ENCODE data around the gene BCL2L2. TPM values are rescaled to one million over a fixed set of nuclear protein-coding genes. Genes with fewer than 3 reads are reported as not detected.

BCL2L2 gene
- total and polyA plus RNA-seq, 9 of the 15 experiments (the other 6 are each of a cell fraction or from before 2014, with no cell fraction given), result 2.6 to 32.5 (median 14.7) TPM

GRCh38 chr14:23319746-23320583 lies 13.3 kb downstream of the BCL2L2 start (continued):
- peak; percentile 6; the same call in 1 of the 2 replicates for TF ChIP-seq CEBPG (CRISPR knock-in tag; IDR thresholded peaks at IDR 0.05)
- TF ChIP-seq CEBPG (tag; conservative IDR thresholded peaks at IDR 0.05 in 1 of 2, IDR thresholded peaks at IDR 0.05 in 1 of 2), result no peak

DNA sequence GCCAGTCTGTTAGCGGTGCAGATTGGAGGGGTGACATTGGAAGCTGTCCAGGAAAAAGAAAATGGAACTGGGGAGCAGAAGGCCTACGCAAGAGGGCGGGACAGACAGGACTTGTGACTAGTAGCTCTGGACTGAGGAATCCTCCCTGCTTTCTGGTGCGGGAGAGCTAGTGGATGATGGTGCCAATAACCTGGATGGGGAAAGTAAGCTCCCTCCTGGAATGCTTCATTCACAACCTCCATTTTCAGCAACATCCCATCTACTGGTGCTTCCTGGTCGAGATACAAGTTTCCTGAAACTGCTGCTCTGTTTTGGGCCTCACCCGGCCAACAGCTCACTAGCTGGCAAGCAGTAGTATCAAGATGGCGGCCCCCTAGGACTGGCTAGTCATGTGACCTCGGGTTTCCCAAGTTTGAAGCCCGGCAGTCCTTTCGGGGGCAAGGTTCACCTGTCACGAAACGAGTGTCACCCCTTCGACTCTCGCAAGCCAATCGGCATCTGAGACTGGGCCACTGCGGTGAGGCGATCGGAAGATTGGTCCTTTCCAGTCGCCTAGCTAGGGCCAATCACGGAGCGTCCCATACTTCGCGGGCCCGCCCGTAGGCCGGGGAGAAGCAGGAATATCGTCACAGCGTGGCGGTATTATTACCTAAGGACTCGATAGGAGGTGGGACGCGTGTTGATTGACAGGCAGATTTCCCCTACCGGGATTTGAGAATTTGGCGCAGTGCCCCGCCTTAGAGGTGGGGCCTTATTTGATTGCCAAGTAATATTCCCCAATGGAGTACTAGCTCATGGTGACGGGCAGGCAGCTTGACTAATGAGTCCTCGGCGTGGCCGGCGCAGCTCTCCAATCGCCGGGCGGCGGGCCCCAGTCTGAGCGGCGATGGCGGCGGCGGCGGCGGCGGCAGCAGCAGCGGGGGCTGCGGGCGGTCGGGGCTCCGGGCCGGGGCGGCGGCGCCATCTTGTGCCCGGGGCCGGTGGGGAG lies 14.2 kb downstream of the BCL2L2 start, which contains the start of gene PABPN1:
TSS of gene PABPN1 (plus strand) at position 874 of the 988 bp plus-strand sequence. CDS start at position 887, 13 bp downstream.
- Histone ChIP-seq H2AFZ (ENCODE audit: low read depth, low read length) (peak within 1 kb of the TSS; percentile 95), H4K20me1 (replicated peaks; ENCODE audit: control insufficient read depth, insufficient read depth, low read length) (no peaks in the 10 kb centered on the region; the same call in 1 of the 2 replicates), H3K27me3 (ENCODE audit: control insufficient read depth in 2 of 2, insufficient read depth in 2 of 2, low read length in 2 of 2) (no peaks in the 10 kb centered on the region), H3K9me3 (replicated peaks; ENCODE audit: control insufficient read depth, insufficient read depth, low read depth, low read length) (no peaks in the 10 kb centered on the region), H3K4me1 (replicated peaks in 1 of 2; ENCODE audit: control insufficient read depth in 2 of 2, insufficient read depth in 2 of 2, low read length in 2 of 2) (peaks cover 11 to 17% of the 10 kb centered on the region in 2 experiments; a peak in 4 of 5 replicates), H3K9ac (ENCODE audit: insufficient read depth in 1 of 2, low read depth in 2 of 2, low read length in 2 of 2) (peak within 1 kb of the TSS; percentile 97 to 100), H3K9me1 (ENCODE audit: control insufficient read depth, insufficient read depth, low read length) (no peaks in the 10 kb centered on the region), H3K79me2 (ENCODE audit: control insufficient read depth, insufficient read depth, low read length) (peaks cover 34% of the 10 kb centered on the region), H3K4me3 (peak within 1 kb of the TSS; percentile 90), H3K36me3 (ENCODE audit: control insufficient read depth, insufficient read depth, low read length) (peaks cover 53% of the 10 kb centered on the region; the same call in 2 of the 3 replicates), H3K27ac (ENCODE audit: extremely low read depth, low read depth, low read length) (peak within 1 kb of the TSS; percentile 97), H3K4me2 (ENCODE audit: insufficient read depth, low read length) (peak within 1 kb of the TSS; percentile 99)
- intact Hi-C loops (cut with micrococcal nuclease) (loop anchor here (2.0 to 10.0 kb wide), 3 partner anchors 14 to 234 kb away; partner anchors contain the start of genes BCL2L2, THTPA and ZFHX2), in situ Hi-C loops (cut with MboI) (no loop called here)
- peak; percentile 93 to 100 (median 95) for DNase-seq (ENCODE audit: extremely low read depth in 1 of 4, low spot score in 3 of 4)
- TSS peak; percentile 93 for BruUV-seq (replicated peaks)
- 3% methylated on average over 50 of the region's 63 CpGs for WGBS (ENCODE audit: insufficient coverage, low coverage, missing lambda C conversion rate)
- POLR2A ChIA-PET, result interaction anchor here (0.6 to 3.9 kb wide), 34 partner anchors 10 to 875 kb away, joined by 3 to 30 read pairs (median 4); partner anchors contain the start of genes BCL2L2, C14orf119, HAUS4 and HOMEZ
- peak; percentile 99 for FAIRE-seq
- peak; percentile 94 for ATAC-seq
- CTCF ChIA-PET (ENCODE audit: low intra/inter-chr PET ratio), result interaction anchor here (0.6 to 1.1 kb wide), 3 partner anchors 56 to 201 kb away, joined by 3 to 4 read pairs (median 3); no protein-coding TSS in a partner anchor
- TF ChIP-seq KLF6 (CRISPR knock-in tag; IDR thresholded peaks at IDR 0.05; ENCODE audit: borderline replicate concordance) (no peak), HOXB6 (CRISPR knock-in tag; IDR thresholded peaks at IDR 0.05; ENCODE audit: borderline replicate concordance) (no peak), CHD4 (IDR thresholded peaks at IDR 0.05; ENCODE audit: insufficient read depth, insufficient replicate concordance, low read depth, low read length, poor library complexity, severe bottlenecking) (no peak)
- TF ChIP-seq, protein P1, sequence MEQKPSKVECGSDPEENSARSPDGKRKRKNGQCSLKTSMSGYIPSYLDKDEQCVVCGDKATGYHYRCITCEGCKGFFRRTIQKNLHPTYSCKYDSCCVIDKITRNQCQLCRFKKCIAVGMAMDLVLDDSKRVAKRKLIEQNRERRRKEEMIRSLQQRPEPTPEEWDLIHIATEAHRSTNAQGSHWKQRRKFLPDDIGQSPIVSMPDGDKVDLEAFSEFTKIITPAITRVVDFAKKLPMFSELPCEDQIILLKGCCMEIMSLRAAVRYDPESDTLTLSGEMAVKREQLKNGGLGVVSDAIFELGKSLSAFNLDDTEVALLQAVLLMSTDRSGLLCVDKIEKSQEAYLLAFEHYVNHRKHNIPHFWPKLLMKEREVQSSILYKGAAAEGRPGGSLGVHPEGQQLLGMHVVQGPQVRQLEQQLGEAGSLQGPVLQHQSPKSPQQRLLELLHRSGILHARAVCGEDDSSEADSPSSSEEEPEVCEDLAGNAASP (IDR thresholded peaks at IDR 0.05), result no peak
- TF ChIP-seq, protein P2, sequence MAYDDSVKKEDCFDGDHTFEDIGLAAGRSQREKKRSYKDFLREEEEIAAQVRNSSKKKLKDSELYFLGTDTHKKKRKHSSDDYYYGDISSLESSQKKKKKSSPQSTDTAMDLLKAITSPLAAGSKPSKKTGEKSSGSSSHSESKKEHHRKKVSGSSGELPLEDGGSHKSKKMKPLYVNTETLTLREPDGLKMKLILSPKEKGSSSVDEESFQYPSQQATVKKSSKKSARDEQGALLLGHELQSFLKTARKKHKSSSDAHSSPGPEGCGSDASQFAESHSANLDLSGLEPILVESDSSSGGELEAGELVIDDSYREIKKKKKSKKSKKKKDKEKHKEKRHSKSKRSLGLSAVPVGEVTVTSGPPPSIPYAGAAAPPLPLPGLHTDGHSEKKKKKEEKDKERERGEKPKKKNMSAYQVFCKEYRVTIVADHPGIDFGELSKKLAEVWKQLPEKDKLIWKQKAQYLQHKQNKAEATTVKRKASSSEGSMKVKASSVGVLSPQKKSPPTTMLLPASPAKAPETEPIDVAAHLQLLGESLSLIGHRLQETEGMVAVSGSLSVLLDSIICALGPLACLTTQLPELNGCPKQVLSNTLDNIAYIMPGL (CRISPR knock-in tag; IDR thresholded peaks at IDR 0.05), result no peak

Data from K562 (cell line).